CD14-positive monocyte (primary cell): ENCODE results near the gene INS. TPM values are rescaled to one million over a fixed set of nuclear protein-coding genes. Genes with fewer than 3 reads are reported as not detected.

ENCODE experiments used
- DNase-seq, 3 donors: peaks; one replicate each; pipeline ENCODE4 v3.0.0-alpha.2; 2011 to 2022
- H2AFZ ChIP-seq: 2 replicates; pipeline ENCODE4 v1.6.0; 2012; ENCODE audit warnings: mild to moderate bottlenecking, low read depth, low read length, inconsistent platforms; ENCODE audit not compliant: insufficient read depth, poor library complexity, severe bottlenecking
- H3K27ac ChIP-seq, 2 donors: 1 replicate in 1 of 2; 2 replicates in 1 of 2; pipeline ENCODE4 v1.5.1; 2012 to 2013; ENCODE audit warnings: low read length in 2 of 2, control low read depth in 1 of 2, inconsistent platforms in 1 of 2, low read depth in 1 of 2, mild to moderate bottlenecking in 1 of 2
- H3K27me3 ChIP-seq, 2 donors: one replicate each; pipeline versions ENCODE4 v1.6.0 to v1.6.1; 2011 to 2013; ENCODE audit warnings: low read length in 2 of 2; ENCODE audit not compliant: control insufficient read depth in 2 of 2, insufficient read depth in 2 of 2
- H3K36me3 ChIP-seq, 2 donors: replicated peaks in 1 of 2; 1 replicate in 1 of 2; 2 replicates in 1 of 2; pipeline versions ENCODE4 v1.5.1 to v1.6.1; 2012 to 2013; ENCODE audit warnings: low read length in 2 of 2, control low read depth in 1 of 2, inconsistent platforms in 1 of 2, mild to moderate bottlenecking in 1 of 2; ENCODE audit not compliant: insufficient read depth in 2 of 2, control insufficient read depth in 1 of 2
- H3K4me1 ChIP-seq, 2 donors: 1 replicate in 1 of 2; 2 replicates in 1 of 2; pipeline versions ENCODE4 v1.5.1 to v1.6.1; 2012 to 2013; ENCODE audit warnings: low read length in 2 of 2, control low read depth in 1 of 2, inconsistent platforms in 1 of 2, mild to moderate bottlenecking in 1 of 2, moderate library complexity in 1 of 2; ENCODE audit not compliant: insufficient read depth in 2 of 2, control insufficient read depth in 1 of 2
- H3K4me2 ChIP-seq: replicated peaks from 2 replicates; pipeline ENCODE3; 2012; ENCODE audit warnings: low read length, moderate library complexity, mild to moderate bottlenecking; ENCODE audit not compliant: poor library complexity, severe bottlenecking; ENCODE audit errors: extremely low read depth
- H3K4me3 ChIP-seq, 3 experiments: fragments of 200-600 bp in 1 of 3; sonication (generic) in 1 of 3; replicated peaks in 1 of 3; 1 replicate in 2 of 3; 2 replicates in 1 of 3; pipeline ENCODE4 v1.5.1; 2011 to 2013; ENCODE audit warnings: low read length in 3 of 3, mild to moderate bottlenecking in 3 of 3, control low read depth in 2 of 3, low read depth in 2 of 3, inconsistent platforms in 1 of 3, moderate library complexity in 1 of 3
- H3K79me2 ChIP-seq: 2 replicates; pipeline ENCODE4 v1.6.0; 2012; ENCODE audit warnings: mild to moderate bottlenecking, control low read depth, inconsistent platforms, low read length, moderate library complexity; ENCODE audit not compliant: insufficient read depth
- H3K9ac ChIP-seq: 2 replicates; pipeline ENCODE4 v1.6.0; 2017; ENCODE audit warnings: low read length, mild to moderate bottlenecking; ENCODE audit not compliant: insufficient read depth, poor library complexity, severe bottlenecking
- H3K9me3 ChIP-seq, 2 donors: replicated peaks in 1 of 2; 1 replicate in 1 of 2; 2 replicates in 1 of 2; pipeline versions ENCODE4 v1.5.1 to v1.6.1; 2012 to 2013; ENCODE audit warnings: low read length in 2 of 2, control low read depth in 1 of 2; ENCODE audit not compliant: control insufficient read depth in 1 of 2, insufficient read depth in 1 of 2
- H4K20me1 ChIP-seq: 2 replicates; pipeline ENCODE4 v1.6.0; 2012; ENCODE audit warnings: mild to moderate bottlenecking, low read length, control low read depth, moderate library complexity; ENCODE audit not compliant: insufficient read depth
- H3K27ac Mint-ChIP-seq, 7 donors: one replicate each; pipeline ENCODE4 v1.8.0; 2020; ENCODE audit warnings: mild to moderate bottlenecking in 7 of 7, mixed read lengths in 7 of 7, moderate library complexity in 6 of 7, inconsistent platforms in 2 of 7
- H3K27me3 Mint-ChIP-seq, 3 donors: one replicate each; pipeline ENCODE4 v1.8.0; 2021 to 2022; ENCODE audit warnings: low read depth in 3 of 3, mild to moderate bottlenecking in 3 of 3, mixed read lengths in 3 of 3, moderate library complexity in 3 of 3, inconsistent platforms in 1 of 3
- H3K36me3 Mint-ChIP-seq, 2 donors: one replicate each; pipeline ENCODE4 v1.8.0; 2020; ENCODE audit warnings: mixed read lengths in 2 of 2, inconsistent platforms in 1 of 2, mild to moderate bottlenecking in 1 of 2
- H3K4me1 Mint-ChIP-seq: one replicate; pipeline ENCODE4 v1.8.0; 2020; ENCODE audit warnings: mild to moderate bottlenecking, mixed read lengths
- H3K4me3 Mint-ChIP-seq, 2 donors: one replicate each; pipeline ENCODE4 v1.8.0; 2020; ENCODE audit warnings: mild to moderate bottlenecking in 2 of 2, mixed read lengths in 2 of 2, moderate library complexity in 1 of 2
- H3K9me3 Mint-ChIP-seq, 7 donors: one replicate each; pipeline ENCODE4 v1.8.0; 2020 to 2022; ENCODE audit warnings: mixed read lengths in 7 of 7, mild to moderate bottlenecking in 6 of 7, moderate library complexity in 6 of 7, inconsistent platforms in 2 of 7
- CTCF ChIP-seq: fragments of 200-600 bp; IDR thresholded peaks from one replicate; pipeline ENCODE4 v1.8.0; 2022; ENCODE audit warnings: antibody characterized with exemption, mild to moderate bottlenecking
- WGBS: methylation state at CpG from one replicate; pipeline ENCODE4 v1.1.5; 2013; ENCODE audit warnings: missing lambda C conversion rate; ENCODE audit not compliant: insufficient coverage; 5-methylcytosine and 5-hydroxymethylcytosine counted together
- intact Hi-C, 2 donors: fragments of 100-400 bp; cut with micrococcal nuclease; formaldehyde crosslinking; loops; one replicate each; pipeline versions ENCODE4 v1.15.0 to v1.15.1; 2023
- polyA minus RNA-seq: library from RNA; depleted of rRNA, polyadenylated mRNA; stranded (reverse); fragments of >200 nt; gene quantifications from 2 replicates; pipeline ENCODE4 v1.2.3, GENCODE V29; 2012
- polyA plus RNA-seq, 3 donors: library from polyadenylated mRNA; depleted of rRNA in 1 of 3; unstranded in 2 of 3; stranded (reverse) in 1 of 3; fragments of 300-500 nt in 2 of 3; fragments of >200 nt in 1 of 3; fragmentation: Illumina TruSeq in 2 of 3; gene quantifications; 1 replicate in 2 of 3; 2 replicates in 1 of 3; pipeline ENCODE4 v1.2.3, GENCODE V29; 2012 to 2021
- total RNA-seq, 12 experiments: library from RNA in 1 of 12; stranded (reverse) in 1 of 12; fragments of 120-200 nt in 1 of 12; gene quantifications; one replicate each; pipeline ENCODE4 v1.2.4 and lab custom pipeline; 2013 to 2026; ENCODE audit warnings: mixed read lengths in 6 of 12, inconsistent platforms in 1 of 12

Gene INS
- total RNA-seq (2013) = not detected
- polyA plus RNA-seq (not detected), polyA minus RNA-seq (not detected in 2 replicates), total RNA-seq (lab: John Stamatoyannopoulos, UW) (0 to 0.12 (median 0) reads per million in 11 experiments)

DNA sequence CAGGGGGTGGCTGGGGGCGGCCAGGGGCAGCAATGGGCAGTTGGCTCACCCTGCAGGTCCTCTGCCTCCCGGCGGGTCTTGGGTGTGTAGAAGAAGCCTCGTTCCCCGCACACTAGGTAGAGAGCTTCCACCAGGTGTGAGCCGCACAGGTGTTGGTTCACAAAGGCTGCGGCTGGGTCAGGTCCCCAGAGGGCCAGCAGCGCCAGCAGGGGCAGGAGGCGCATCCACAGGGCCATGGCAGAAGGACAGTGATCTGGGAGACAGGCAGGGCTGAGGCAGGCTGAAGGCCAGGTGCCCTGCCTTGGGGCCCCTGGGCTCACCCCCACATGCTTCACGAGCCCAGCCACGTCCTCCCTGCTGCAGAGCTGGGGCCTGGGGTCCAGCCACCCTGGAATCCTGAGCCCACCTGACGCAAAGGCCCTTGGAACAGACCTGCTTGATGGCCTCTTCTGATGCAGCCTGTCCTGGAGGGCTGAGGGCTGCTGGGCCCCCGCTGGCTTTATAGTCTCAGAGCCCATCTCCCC lies at the start of gene INS:
Gene INS, minus strand, starts transcription at position 474 of the 524 bp plus-strand sequence. Its CDS starts 238 bp downstream, at position 236.
- Histone ChIP-seq H3K9me3 (no peaks in the 10 kb centered on the region), H3K79me2 (no peaks in the 10 kb centered on the region), H3K36me3 (no peaks in the 10 kb centered on the region), H3K4me3 (no peak within 1 kb of the TSS), H3K27ac (no peak within 1 kb of the TSS), H3K9ac (no peak within 1 kb of the TSS), H3K4me1 (no peaks in the 10 kb centered on the region), H3K4me2 (no peak within 1 kb of the TSS), H2AFZ (no peak within 1 kb of the TSS), H4K20me1 (no peaks in the 10 kb centered on the region), H3K27me3 (no peaks in the 10 kb centered on the region)
- Mint-ChIP-seq H3K27me3 (peaks cover 2 to 11% (median 9%) of the 10 kb centered on the region in 3 donors), H3K9me3 (peaks cover 0 to 1% (median 0%) of the 10 kb centered on the region in 7 donors), H3K4me1 (no peaks in the 10 kb centered on the region), H3K4me3 (no peak within 1 kb of the TSS), H3K27ac (no peak within 1 kb of the TSS), H3K36me3 (no peaks in the 10 kb centered on the region)
- 93% methylated on average over 12 of the region's 13 CpGs for WGBS
- no peak for TF ChIP-seq CTCF
- intact Hi-C loops = no loop called here
- DNase-seq = no peak

- intact Hi-C loops = no loop called here
- Mint-ChIP-seq H3K4me3 (no peak overlapping the region), H3K36me3 (no peaks in the 10 kb centered on the region), H3K27ac (no peak overlapping the region), H3K27me3 (peaks cover 2 to 4% (median 4%) of the 10 kb centered on the region in 3 donors), H3K4me1 (peaks cover 6% of the 10 kb centered on the region), H3K9me3 (peaks cover 3 to 11% (median 7%) of the 10 kb centered on the region in 7 donors)
- no peaks in the 10 kb centered on the region for H3K36me3 ChIP-seq
- peaks cover 4 to 7% of the 10 kb centered on the region in 2 donors for H3K9me3 ChIP-seq
- no peak for TF ChIP-seq CTCF
- no peaks in the 10 kb centered on the region for H3K79me2 ChIP-seq
- H3K4me1 ChIP-seq = peaks cover 6 to 8% of the 10 kb centered on the region in 2 donors
- no peaks in the 10 kb centered on the region for H3K27me3 ChIP-seq
- no peak overlapping the region for H3K9ac ChIP-seq
- no peak overlapping the region for H3K4me3 ChIP-seq
- H3K4me2 ChIP-seq = no peak overlapping the region
- no peak overlapping the region for H2AFZ ChIP-seq
- H4K20me1 ChIP-seq = no peaks in the 10 kb centered on the region
- DNase-seq = no peak
- 94% methylated on average over 9 of the region's 16 CpGs for WGBS
- H3K27ac ChIP-seq = no peak overlapping the region
These were observed 49.5 kb upstream of the INS start for GRCh38 chr11:2210366-2211112.
